Measurements from ENCODE around the gene DGCR6L.
"Not testable (repeated sequence)": the region's sequence is repeated elsewhere in the genome, so short reads cannot be mapped to it uniquely, and the experiment has no call there.

The DGCR6L gene

GRCh38 chr22:20291604-20292063 lies 28.2 kb downstream of the DGCR6L start:
- no peaks in the 10 kb centered on the region for H3K9me3 Mint-ChIP-seq
- no peak for ATAC-seq
- peaks cover 38% of the 10 kb centered on the region for H3K27me3 Mint-ChIP-seq
- H3K4me1 Mint-ChIP-seq: peaks cover 4% of the 10 kb centered on the region
- H3K27ac Mint-ChIP-seq: no peak overlapping the region
- no peak overlapping the region for H3K4me3 Mint-ChIP-seq
- H3K36me3 Mint-ChIP-seq: no peaks in the 10 kb centered on the region

GRCh38 chr22:20291249-20291586 lies 28.6 kb downstream of the DGCR6L start:
- H3K4me3 Mint-ChIP-seq: no peak overlapping the region
- H3K27ac Mint-ChIP-seq: no peak overlapping the region
- H3K27me3 Mint-ChIP-seq: peaks cover 38% of the 10 kb centered on the region
- H3K9me3 Mint-ChIP-seq: no peaks in the 10 kb centered on the region
- no peaks in the 10 kb centered on the region for H3K36me3 Mint-ChIP-seq
- ATAC-seq: no peak
- peaks cover 7% of the 10 kb centered on the region for H3K4me1 Mint-ChIP-seq

- Mint-ChIP-seq H3K27ac (no peak overlapping the region), H3K9me3 (no peaks in the 10 kb centered on the region), H3K27me3 (peaks cover 38% of the 10 kb centered on the region), H3K4me3 (no peak overlapping the region), H3K36me3 (no peaks in the 10 kb centered on the region), H3K4me1 (peaks cover 7% of the 10 kb centered on the region)
- no peak for ATAC-seq
Measured at GRCh38 chr22:20290578-20291248, 29.1 kb downstream of the DGCR6L start.

GRCh38 chr22:20290045-20290392 lies 29.8 kb downstream of the DGCR6L start:
- no peak for ATAC-seq

GRCh38 chr22:20289182-20290044 lies 30.4 kb downstream of the DGCR6L start:
- not testable (repeated sequence) for ATAC-seq, H3K4me3 Mint-ChIP-seq, H3K27ac Mint-ChIP-seq, H3K9me3 Mint-ChIP-seq, H3K4me1 Mint-ChIP-seq, H3K36me3 Mint-ChIP-seq
- H3K27me3 Mint-ChIP-seq: peaks cover 44% of the 10 kb centered on the region

More at GRCh38 chr22:20290045-20290392, 29.8 kb downstream of the DGCR6L start:
- Mint-ChIP-seq H3K27ac (no peak overlapping the region), H3K27me3 (peaks cover 38% of the 10 kb centered on the region), H3K36me3 (no peaks in the 10 kb centered on the region), H3K4me3 (no peak overlapping the region), H3K4me1 (peaks cover 7% of the 10 kb centered on the region), H3K9me3 (no peaks in the 10 kb centered on the region)

- not testable (repeated sequence) for H3K36me3 Mint-ChIP-seq, H3K4me3 Mint-ChIP-seq, H3K9me3 Mint-ChIP-seq, H3K4me1 Mint-ChIP-seq, ATAC-seq, H3K27ac Mint-ChIP-seq
- H3K27me3 Mint-ChIP-seq: peaks cover 49% of the 10 kb centered on the region
Measured at GRCh38 chr22:20286784-20287423, 33.0 kb downstream of the DGCR6L start.

- ATAC-seq, H3K36me3 Mint-ChIP-seq, H3K4me3 Mint-ChIP-seq, H3K9me3 Mint-ChIP-seq, H3K4me1 Mint-ChIP-seq, H3K27ac Mint-ChIP-seq: not testable (repeated sequence)
- peaks cover 43% of the 10 kb centered on the region for H3K27me3 Mint-ChIP-seq
Measured at GRCh38 chr22:20286312-20286660, 33.6 kb downstream of the DGCR6L start.

- not testable (repeated sequence) for H3K27ac Mint-ChIP-seq, H3K4me3 Mint-ChIP-seq, H3K36me3 Mint-ChIP-seq, H3K9me3 Mint-ChIP-seq, H3K4me1 Mint-ChIP-seq
- peak; percentile 75 for ATAC-seq
- H3K27me3 Mint-ChIP-seq: peaks cover 37% of the 10 kb centered on the region
Measured at GRCh38 chr22:20285473-20286311, 34.2 kb downstream of the DGCR6L start.

- H3K36me3 Mint-ChIP-seq: no peaks in the 10 kb centered on the region
- no peak overlapping the region for H3K27ac Mint-ChIP-seq
- H3K9me3 Mint-ChIP-seq: no peaks in the 10 kb centered on the region
- ATAC-seq: no peak
- H3K4me3 Mint-ChIP-seq: no peak overlapping the region
- peaks cover 7% of the 10 kb centered on the region for H3K4me1 Mint-ChIP-seq
- peaks cover 31% of the 10 kb centered on the region for H3K27me3 Mint-ChIP-seq
Measured at GRCh38 chr22:20284471-20285086, 35.3 kb downstream of the DGCR6L start.

GRCh38 chr22:20283674-20284066 lies 36.2 kb downstream of the DGCR6L start:
- peaks cover 7% of the 10 kb centered on the region for H3K4me1 Mint-ChIP-seq
- ATAC-seq: no peak
- no peak overlapping the region for H3K4me3 Mint-ChIP-seq
- no peaks in the 10 kb centered on the region for H3K9me3 Mint-ChIP-seq
- H3K27me3 Mint-ChIP-seq: peaks cover 35% of the 10 kb centered on the region
- H3K36me3 Mint-ChIP-seq: no peaks in the 10 kb centered on the region
- no peak overlapping the region for H3K27ac Mint-ChIP-seq

- Mint-ChIP-seq H3K4me1 (peaks cover 7% of the 10 kb centered on the region), H3K27ac (no peak overlapping the region), H3K9me3 (no peaks in the 10 kb centered on the region), H3K36me3 (no peaks in the 10 kb centered on the region), H3K4me3 (no peak overlapping the region), H3K27me3 (peaks cover 35% of the 10 kb centered on the region)
- ATAC-seq: no peak
Measured at GRCh38 chr22:20282901-20283673, 36.8 kb downstream of the DGCR6L start.

GRCh38 chr22:20281891-20282290 lies 38.0 kb downstream of the DGCR6L start:
- Mint-ChIP-seq H3K4me1 (peaks cover 5% of the 10 kb centered on the region), H3K27me3 (peaks cover 27% of the 10 kb centered on the region), H3K36me3 (no peaks in the 10 kb centered on the region), H3K9me3 (no peaks in the 10 kb centered on the region), H3K27ac (no peak overlapping the region), H3K4me3 (no peak overlapping the region)
- ATAC-seq: no peak

- H3K9me3 Mint-ChIP-seq, ATAC-seq: not testable (repeated sequence)
Measured at GRCh38 chr22:20281473-20281872, 38.4 kb downstream of the DGCR6L start.

GRCh38 chr22:20280866-20281265 lies 39.0 kb downstream of the DGCR6L start:
- Mint-ChIP-seq H3K4me1 (no peaks in the 10 kb centered on the region), H3K27me3 (peaks cover 34% of the 10 kb centered on the region), H3K4me3 (no peak overlapping the region), H3K36me3 (no peaks in the 10 kb centered on the region), H3K27ac (no peak overlapping the region), H3K9me3 (no peaks in the 10 kb centered on the region)
- no peak for ATAC-seq

More at GRCh38 chr22:20281473-20281872, 38.4 kb downstream of the DGCR6L start:
- H3K27ac Mint-ChIP-seq, H3K4me1 Mint-ChIP-seq, H3K4me3 Mint-ChIP-seq, H3K36me3 Mint-ChIP-seq: not testable (repeated sequence)
- H3K27me3 Mint-ChIP-seq: peaks cover 31% of the 10 kb centered on the region
